Transverse colon (tissue), 4 donors: Measurements from ENCODE around the gene RBBP8NL.

ENCODE experiments used
- EP300 ChIP-seq: sonication (generic); formaldehyde crosslinking; IDR thresholded peaks from one replicate; pipeline ENCODE4 v1.6.1; 2017; ENCODE audit warnings: antibody characterized with exemption, low read depth
- POLR2A ChIP-seq: fragments of 450-650 bp; IDR thresholded peaks from one replicate; pipeline ENCODE4 v1.6.1; 2016; ENCODE audit warnings: antibody characterized with exemption, mild to moderate bottlenecking, moderate library complexity
- POLR2AphosphoS5 ChIP-seq, 3 donors: sonication (generic); formaldehyde crosslinking; IDR thresholded peaks; one replicate each; pipeline ENCODE4 v1.6.1; 2016; ENCODE audit warnings: antibody characterized with exemption in 3 of 3
- TF ChIP-seq, protein P1 (sequence below), 5 experiments: fragments of 200-600 bp in 3 of 5; fragments of 450-650 bp in 2 of 5; sonication (generic) in 3 of 5; IDR thresholded peaks; 1 replicate in 2 of 5; 2 replicates in 3 of 5; pipeline ENCODE4 v1.5.1; 2016 to 2017; ENCODE audit warnings: antibody characterized with exemption in 5 of 5, inconsistent platforms in 3 of 5, mild to moderate bottlenecking in 2 of 5, moderate library complexity in 1 of 5

DNA sequence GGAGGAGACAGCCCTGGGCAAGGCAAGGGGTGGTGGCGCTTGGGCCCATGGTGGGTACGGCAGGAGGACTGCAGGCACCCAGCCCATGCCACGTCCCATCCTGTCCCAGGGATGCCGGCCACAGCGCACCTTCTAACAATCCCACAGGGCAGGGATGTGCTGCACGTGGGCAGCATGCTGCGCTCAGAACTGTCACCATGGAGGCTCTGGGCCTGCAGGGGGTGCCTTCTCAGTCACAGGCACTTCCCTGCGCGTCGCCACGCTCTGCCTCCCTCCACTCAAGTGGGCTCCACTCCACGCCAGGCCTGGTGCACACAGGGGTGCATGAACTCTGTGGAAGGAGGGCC lies 22.6 kb downstream of the RBBP8NL start:
- TF ChIP-seq POLR2AphosphoS5 (IDR thresholded peaks at IDR 0.05) (no peak), POLR2A (no peak), EP300 (no peak)
- TF ChIP-seq, protein P1, sequence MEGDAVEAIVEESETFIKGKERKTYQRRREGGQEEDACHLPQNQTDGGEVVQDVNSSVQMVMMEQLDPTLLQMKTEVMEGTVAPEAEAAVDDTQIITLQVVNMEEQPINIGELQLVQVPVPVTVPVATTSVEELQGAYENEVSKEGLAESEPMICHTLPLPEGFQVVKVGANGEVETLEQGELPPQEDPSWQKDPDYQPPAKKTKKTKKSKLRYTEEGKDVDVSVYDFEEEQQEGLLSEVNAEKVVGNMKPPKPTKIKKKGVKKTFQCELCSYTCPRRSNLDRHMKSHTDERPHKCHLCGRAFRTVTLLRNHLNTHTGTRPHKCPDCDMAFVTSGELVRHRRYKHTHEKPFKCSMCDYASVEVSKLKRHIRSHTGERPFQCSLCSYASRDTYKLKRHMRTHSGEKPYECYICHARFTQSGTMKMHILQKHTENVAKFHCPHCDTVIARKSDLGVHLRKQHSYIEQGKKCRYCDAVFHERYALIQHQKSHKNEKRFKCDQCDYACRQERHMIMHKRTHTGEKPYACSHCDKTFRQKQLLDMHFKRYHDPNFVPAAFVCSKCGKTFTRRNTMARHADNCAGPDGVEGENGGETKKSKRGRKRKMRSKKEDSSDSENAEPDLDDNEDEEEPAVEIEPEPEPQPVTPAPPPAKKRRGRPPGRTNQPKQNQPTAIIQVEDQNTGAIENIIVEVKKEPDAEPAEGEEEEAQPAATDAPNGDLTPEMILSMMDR (IDR thresholded peaks at IDR 0.05) = no peak
